ENCODE measurements around the gene ZKSCAN5.

DNA sequence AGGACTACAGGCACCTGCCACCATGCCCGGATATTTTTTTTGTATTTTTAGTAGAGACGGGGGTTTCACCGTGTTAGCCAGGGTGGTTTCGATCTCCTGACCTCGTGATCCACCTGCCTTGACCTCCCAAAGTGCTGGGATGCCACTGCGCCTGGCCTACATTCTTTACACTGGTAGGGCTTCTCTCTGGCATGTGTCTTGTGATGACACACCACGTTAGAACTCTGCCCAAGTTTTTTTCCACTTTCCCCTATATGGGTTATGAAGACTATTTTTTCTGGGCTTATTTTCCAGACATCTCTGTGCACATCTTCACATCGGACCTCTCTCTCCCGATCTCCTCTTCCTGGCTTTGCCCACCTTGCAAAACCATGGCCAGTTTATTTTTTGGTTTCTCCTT lies 36.8 kb downstream of the ZKSCAN5 start:
- TF ChIP-seq, protein P1, sequence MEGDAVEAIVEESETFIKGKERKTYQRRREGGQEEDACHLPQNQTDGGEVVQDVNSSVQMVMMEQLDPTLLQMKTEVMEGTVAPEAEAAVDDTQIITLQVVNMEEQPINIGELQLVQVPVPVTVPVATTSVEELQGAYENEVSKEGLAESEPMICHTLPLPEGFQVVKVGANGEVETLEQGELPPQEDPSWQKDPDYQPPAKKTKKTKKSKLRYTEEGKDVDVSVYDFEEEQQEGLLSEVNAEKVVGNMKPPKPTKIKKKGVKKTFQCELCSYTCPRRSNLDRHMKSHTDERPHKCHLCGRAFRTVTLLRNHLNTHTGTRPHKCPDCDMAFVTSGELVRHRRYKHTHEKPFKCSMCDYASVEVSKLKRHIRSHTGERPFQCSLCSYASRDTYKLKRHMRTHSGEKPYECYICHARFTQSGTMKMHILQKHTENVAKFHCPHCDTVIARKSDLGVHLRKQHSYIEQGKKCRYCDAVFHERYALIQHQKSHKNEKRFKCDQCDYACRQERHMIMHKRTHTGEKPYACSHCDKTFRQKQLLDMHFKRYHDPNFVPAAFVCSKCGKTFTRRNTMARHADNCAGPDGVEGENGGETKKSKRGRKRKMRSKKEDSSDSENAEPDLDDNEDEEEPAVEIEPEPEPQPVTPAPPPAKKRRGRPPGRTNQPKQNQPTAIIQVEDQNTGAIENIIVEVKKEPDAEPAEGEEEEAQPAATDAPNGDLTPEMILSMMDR (conservative IDR thresholded peaks at IDR 0.05; ENCODE audit: low read length), result no peak
- no peak for TF ChIP-seq EZH2phosphoT487 (IDR thresholded peaks at IDR 0.05; ENCODE audit: borderline replicate concordance)
